Activated T-helper 1 cell treated with anti-CD3 and anti-CD28 coated beads, Interleukin-12 subunit alpha, Interleukin-12 subunit beta, Interleukin-2, Interleukin-4 antibody, amounts not matched to agents 30 ng/mL and 10 ng/mL and 1 ng/mL, durations not matched to agents 14 hours and 24 hours and 36 hours (primary cell): Measurements from ENCODE around the gene WNT3. TPM values are rescaled to one million over a fixed set of nuclear protein-coding genes. Genes with fewer than 3 reads are reported as not detected.
"Not testable (repeated sequence)": the region's sequence is repeated elsewhere in the genome, so short reads cannot be mapped to it uniquely, and the experiment has no call there.

Experiments
- DNase-seq: peaks from one replicate; pipeline ENCODE4 v3.0.0; 2021; ENCODE audit warnings: low spot score
- H3K27ac Mint-ChIP-seq: one replicate; pipeline ENCODE4 v1.8.0; 2021; ENCODE audit warnings: mild to moderate bottlenecking, mixed read lengths
- H3K27me3 Mint-ChIP-seq: one replicate; pipeline ENCODE4 v1.8.0; 2022; ENCODE audit warnings: mild to moderate bottlenecking, moderate library complexity, mixed read lengths; ENCODE audit not compliant: insufficient read depth
- H3K36me3 Mint-ChIP-seq: one replicate; pipeline ENCODE4 v1.8.0; 2021; ENCODE audit warnings: low read depth, mixed read lengths
- H3K4me1 Mint-ChIP-seq: one replicate; pipeline ENCODE4 v1.8.0; 2021; ENCODE audit warnings: low read depth, mixed read lengths
- H3K4me3 Mint-ChIP-seq: one replicate; pipeline ENCODE4 v1.8.0; 2021; ENCODE audit warnings: mild to moderate bottlenecking, moderate library complexity, mixed read lengths
- H3K9me3 Mint-ChIP-seq: one replicate; pipeline ENCODE4 v1.8.0; 2021; ENCODE audit warnings: mixed read lengths
- intact Hi-C: fragments of 100-400 bp; cut with micrococcal nuclease; formaldehyde crosslinking; loops from one replicate; pipeline ENCODE4 v1.15.1; 2024
- total RNA-seq: library from RNA; stranded (reverse); gene quantifications from 2 replicates; pipeline ENCODE4 v1.2.3, GENCODE V29; 2022

Gene WNT3
- total RNA-seq, 1 donor from 2014 or later, result 0.05 TPM

GRCh38 chr17:46757588-46757987 lies 60.9 kb downstream of the WNT3 start:
- intact Hi-C loops, H3K27me3 Mint-ChIP-seq, H3K27ac Mint-ChIP-seq, H3K9me3 Mint-ChIP-seq, DNase-seq, H3K4me1 Mint-ChIP-seq, H3K4me3 Mint-ChIP-seq: not testable (repeated sequence)
- H3K36me3 Mint-ChIP-seq, result peaks cover 25% of the 10 kb centered on the region

GRCh38 chr17:46756861-46757260 lies 61.6 kb downstream of the WNT3 start:
- peaks cover 5% of the 10 kb centered on the region for H3K4me1 Mint-ChIP-seq
- H3K9me3 Mint-ChIP-seq, result no peaks in the 10 kb centered on the region
- H3K36me3 Mint-ChIP-seq, result peaks cover 27% of the 10 kb centered on the region
- no peaks in the 10 kb centered on the region for H3K27me3 Mint-ChIP-seq
- intact Hi-C loops, result no loop called here
- no peak for DNase-seq
- H3K4me3 Mint-ChIP-seq, result no peak overlapping the region
- no peak overlapping the region for H3K27ac Mint-ChIP-seq

- Mint-ChIP-seq H3K4me1 (peaks cover 5% of the 10 kb centered on the region), H3K9me3 (no peaks in the 10 kb centered on the region), H3K4me3 (no peak overlapping the region), H3K27me3 (no peaks in the 10 kb centered on the region), H3K36me3 (peaks cover 27% of the 10 kb centered on the region), H3K27ac (no peak overlapping the region)
- intact Hi-C loops, result no loop called here
- no peak for DNase-seq
Measured at GRCh38 chr17:46756081-46756735, 62.3 kb downstream of the WNT3 start.

GRCh38 chr17:46753776-46754175 lies 64.7 kb downstream of the WNT3 start:
- DNase-seq, result no peak
- Mint-ChIP-seq H3K27me3 (no peaks in the 10 kb centered on the region), H3K4me3 (no peak overlapping the region), H3K9me3 (no peaks in the 10 kb centered on the region), H3K27ac (no peak overlapping the region), H3K4me1 (peaks cover 5% of the 10 kb centered on the region), H3K36me3 (peaks cover 27% of the 10 kb centered on the region)
- intact Hi-C loops, result no loop called here

- Mint-ChIP-seq H3K9me3 (no peaks in the 10 kb centered on the region), H3K4me3 (no peak overlapping the region), H3K4me1 (no peaks in the 10 kb centered on the region), H3K27ac (no peak overlapping the region), H3K27me3 (no peaks in the 10 kb centered on the region), H3K36me3 (peaks cover 23% of the 10 kb centered on the region)
- no peak for DNase-seq
- intact Hi-C loops, result no loop called here
Measured at GRCh38 chr17:46751425-46751824, 67.1 kb downstream of the WNT3 start.

GRCh38 chr17:46745376-46745775 lies 73.1 kb downstream of the WNT3 start:
- no peaks in the 10 kb centered on the region for H3K9me3 Mint-ChIP-seq
- H3K4me1 Mint-ChIP-seq, result no peaks in the 10 kb centered on the region
- H3K36me3 Mint-ChIP-seq, result peaks cover 11% of the 10 kb centered on the region
- no peak overlapping the region for H3K4me3 Mint-ChIP-seq
- no peak overlapping the region for H3K27ac Mint-ChIP-seq
- H3K27me3 Mint-ChIP-seq, result no peaks in the 10 kb centered on the region
- DNase-seq, result no peak
- intact Hi-C loops, result no loop called here

- Mint-ChIP-seq H3K9me3 (no peaks in the 10 kb centered on the region), H3K27ac (no peak overlapping the region), H3K4me1 (no peaks in the 10 kb centered on the region), H3K36me3 (peaks cover 10% of the 10 kb centered on the region), H3K27me3 (no peaks in the 10 kb centered on the region), H3K4me3 (no peak overlapping the region)
- intact Hi-C loops, result no loop called here
- DNase-seq, result no peak
Measured at GRCh38 chr17:46744441-46744840, 74.1 kb downstream of the WNT3 start.

GRCh38 chr17:46742565-46743270 lies 75.8 kb downstream of the WNT3 start:
- no peak overlapping the region for H3K27ac Mint-ChIP-seq
- intact Hi-C loops, result no loop called here
- no peaks in the 10 kb centered on the region for H3K4me1 Mint-ChIP-seq
- H3K4me3 Mint-ChIP-seq, result no peak overlapping the region
- H3K27me3 Mint-ChIP-seq, result no peaks in the 10 kb centered on the region
- peaks cover 7% of the 10 kb centered on the region for H3K36me3 Mint-ChIP-seq
- H3K9me3 Mint-ChIP-seq, result no peaks in the 10 kb centered on the region
- DNase-seq, result no peak

- Mint-ChIP-seq H3K4me1 (no peaks in the 10 kb centered on the region), H3K27me3 (no peaks in the 10 kb centered on the region), H3K36me3 (peaks cover 9% of the 10 kb centered on the region), H3K27ac (no peak overlapping the region), H3K4me3 (no peak overlapping the region), H3K9me3 (no peaks in the 10 kb centered on the region)
- no peak for DNase-seq
- intact Hi-C loops, result no loop called here
Measured at GRCh38 chr17:46741122-46741730, 77.3 kb downstream of the WNT3 start.

- no peak for DNase-seq
- Mint-ChIP-seq H3K4me1 (no peaks in the 10 kb centered on the region), H3K27me3 (no peaks in the 10 kb centered on the region), H3K36me3 (peaks cover 7% of the 10 kb centered on the region), H3K9me3 (no peaks in the 10 kb centered on the region), H3K4me3 (no peak overlapping the region), H3K27ac (no peak overlapping the region)
- intact Hi-C loops, result no loop called here
Measured at GRCh38 chr17:46739982-46740381, 78.5 kb downstream of the WNT3 start.

GRCh38 chr17:46738544-46738943 lies 79.9 kb downstream of the WNT3 start:
- Mint-ChIP-seq H3K4me3 (no peak overlapping the region), H3K9me3 (no peaks in the 10 kb centered on the region), H3K36me3 (peaks cover 5% of the 10 kb centered on the region)

GRCh38 chr17:46737326-46737725 lies 81.2 kb downstream of the WNT3 start:
- Mint-ChIP-seq H3K36me3 (peaks cover 7% of the 10 kb centered on the region), H3K4me3 (no peak overlapping the region), H3K4me1 (no peaks in the 10 kb centered on the region), H3K27ac (no peak overlapping the region), H3K27me3 (no peaks in the 10 kb centered on the region), H3K9me3 (no peaks in the 10 kb centered on the region)
- no peak for DNase-seq
- intact Hi-C loops, result no loop called here

More at GRCh38 chr17:46738544-46738943, 79.9 kb downstream of the WNT3 start:
- DNase-seq, result no peak
- intact Hi-C loops, result no loop called here
- no peaks in the 10 kb centered on the region for H3K27me3 Mint-ChIP-seq
- H3K27ac Mint-ChIP-seq, result no peak overlapping the region
- H3K4me1 Mint-ChIP-seq, result no peaks in the 10 kb centered on the region

- no peak overlapping the region for H3K4me3 Mint-ChIP-seq
- intact Hi-C loops, result no loop called here
- H3K27me3 Mint-ChIP-seq, result no peaks in the 10 kb centered on the region
- H3K9me3 Mint-ChIP-seq, result no peaks in the 10 kb centered on the region
- H3K27ac Mint-ChIP-seq, result no peak overlapping the region
- H3K4me1 Mint-ChIP-seq, result no peaks in the 10 kb centered on the region
- DNase-seq, result no peak
- peaks cover 8% of the 10 kb centered on the region for H3K36me3 Mint-ChIP-seq
Measured at GRCh38 chr17:46736100-46736499, 82.4 kb downstream of the WNT3 start.
